ENCODE results near the gene SLC7A10. TPM values are rescaled to one million over a fixed set of nuclear protein-coding genes. Genes with fewer than 3 reads are reported as not detected.

The SLC7A10 gene
- total RNA-seq, 1 experiment from 2014 or later, result not detected

DNA sequence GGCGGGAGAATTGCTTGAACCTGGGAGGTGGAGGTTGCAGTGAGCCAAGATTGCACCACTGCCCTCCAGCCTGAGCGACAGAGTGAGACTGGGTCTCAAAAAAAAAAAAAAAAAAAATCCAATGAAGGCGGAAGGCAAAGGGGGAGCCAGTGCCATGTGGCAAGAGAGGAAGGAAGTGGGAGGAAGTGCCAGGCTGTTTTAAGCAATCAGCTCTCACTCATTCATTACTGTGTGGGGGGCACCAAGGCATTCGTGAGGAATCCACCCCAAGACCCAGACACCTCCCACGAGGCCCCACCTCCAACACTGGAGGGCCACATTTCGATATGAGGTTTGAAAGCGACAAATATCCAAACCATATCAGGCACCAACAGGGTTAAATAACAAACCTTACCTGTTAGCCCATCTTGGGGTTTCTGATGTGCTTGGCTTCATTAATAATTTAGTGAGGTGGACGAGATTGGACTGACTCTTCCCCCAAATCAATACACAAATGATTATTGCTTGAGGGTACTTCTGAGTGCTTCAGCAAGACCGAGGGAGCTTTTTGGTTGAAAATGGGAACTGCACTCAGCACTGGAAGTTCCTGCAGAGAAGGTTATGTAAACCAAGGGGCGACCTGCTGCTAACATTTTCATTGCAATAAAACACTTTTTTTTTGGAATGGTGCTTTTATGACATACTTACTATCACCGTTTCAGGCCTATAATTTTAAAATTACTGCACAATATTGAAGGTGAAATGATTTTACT, 39.0 kb downstream of the SLC7A10 start:
- no peaks in the 10 kb centered on the region for H3K9me3 Mint-ChIP-seq (ENCODE audit: unreplicated experiment)
- ChIA-PET POLR2A (no interaction called here), CTCF (interaction anchor here (0.5 to 2.8 kb wide), 2 partner anchors 21 to 42 kb away, joined by 3 to 9 read pairs; no protein-coding TSS in a partner anchor)
- no peak overlapping the region for H3K27ac Mint-ChIP-seq (ENCODE audit: low read depth, unreplicated experiment)
- no TSS peak for BruUV-seq (replicated peaks)
- H3K4me3 Mint-ChIP-seq (ENCODE audit: unreplicated experiment), result no peak overlapping the region
- H3K27me3 Mint-ChIP-seq (ENCODE audit: insufficient read depth, unreplicated experiment), result peaks cover 14% of the 10 kb centered on the region
- TF ChIP-seq, protein P1, sequence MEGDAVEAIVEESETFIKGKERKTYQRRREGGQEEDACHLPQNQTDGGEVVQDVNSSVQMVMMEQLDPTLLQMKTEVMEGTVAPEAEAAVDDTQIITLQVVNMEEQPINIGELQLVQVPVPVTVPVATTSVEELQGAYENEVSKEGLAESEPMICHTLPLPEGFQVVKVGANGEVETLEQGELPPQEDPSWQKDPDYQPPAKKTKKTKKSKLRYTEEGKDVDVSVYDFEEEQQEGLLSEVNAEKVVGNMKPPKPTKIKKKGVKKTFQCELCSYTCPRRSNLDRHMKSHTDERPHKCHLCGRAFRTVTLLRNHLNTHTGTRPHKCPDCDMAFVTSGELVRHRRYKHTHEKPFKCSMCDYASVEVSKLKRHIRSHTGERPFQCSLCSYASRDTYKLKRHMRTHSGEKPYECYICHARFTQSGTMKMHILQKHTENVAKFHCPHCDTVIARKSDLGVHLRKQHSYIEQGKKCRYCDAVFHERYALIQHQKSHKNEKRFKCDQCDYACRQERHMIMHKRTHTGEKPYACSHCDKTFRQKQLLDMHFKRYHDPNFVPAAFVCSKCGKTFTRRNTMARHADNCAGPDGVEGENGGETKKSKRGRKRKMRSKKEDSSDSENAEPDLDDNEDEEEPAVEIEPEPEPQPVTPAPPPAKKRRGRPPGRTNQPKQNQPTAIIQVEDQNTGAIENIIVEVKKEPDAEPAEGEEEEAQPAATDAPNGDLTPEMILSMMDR (IDR thresholded peaks at IDR 0.05; ENCODE audit: unreplicated experiment), result no peak
- H3K4me1 Mint-ChIP-seq (ENCODE audit: insufficient read depth, unreplicated experiment), result no peaks in the 10 kb centered on the region
- intact Hi-C loops (cut with micrococcal nuclease), result no loop called here
- peaks cover 4% of the 10 kb centered on the region for H3K36me3 Mint-ChIP-seq (ENCODE audit: insufficient read depth, unreplicated experiment)
- no peak for DNase-seq (ENCODE audit: unreplicated experiment)

- no TSS peak for BruUV-seq (replicated peaks)
- peak overlapping the region; percentile 66 for H3K27ac Mint-ChIP-seq (ENCODE audit: low read depth, unreplicated experiment)
- no peaks in the 10 kb centered on the region for H3K9me3 Mint-ChIP-seq (ENCODE audit: unreplicated experiment)
Measured at GRCh38 chr19:33177417-33177979, 48.2 kb downstream of the SLC7A10 start.

GRCh38 chr19:33176670-33177416, 48.8 kb downstream of the SLC7A10 start:
- Mint-ChIP-seq H3K36me3 (ENCODE audit: insufficient read depth, unreplicated experiment) (peaks cover 12% of the 10 kb centered on the region), H3K27me3 (ENCODE audit: insufficient read depth, unreplicated experiment) (no peaks in the 10 kb centered on the region), H3K4me1 (ENCODE audit: insufficient read depth, unreplicated experiment) (peaks cover 9% of the 10 kb centered on the region), H3K4me3 (ENCODE audit: unreplicated experiment) (peak overlapping the region; percentile 93), H3K27ac (ENCODE audit: low read depth, unreplicated experiment) (peak overlapping the region; percentile 66), H3K9me3 (ENCODE audit: unreplicated experiment) (no peaks in the 10 kb centered on the region)
- ChIA-PET POLR2A (interaction anchor here (0.6 to 3.7 kb wide), 24 partner anchors 9 to 771 kb away, joined by 3 to 18 read pairs (median 5); partner anchors contain the start of genes CEBPG, CEP89, FAAP24 and GPATCH1), CTCF (interaction anchor here (0.6 to 2.6 kb wide), 29 partner anchors 9 to 594 kb away, joined by 3 to 17 read pairs (median 4); no protein-coding TSS in a partner anchor)
- peak; percentile 99 for DNase-seq (ENCODE audit: unreplicated experiment)
- TSS peak; percentile 99 for BruUV-seq (replicated peaks)
- intact Hi-C loops (cut with micrococcal nuclease), result loop anchor here (2.0 kb wide), 2 partner anchors 32 to 50 kb away; no protein-coding TSS in a partner anchor
- TF ChIP-seq, protein P1 (IDR thresholded peaks at IDR 0.05; ENCODE audit: unreplicated experiment), result no peak

More at GRCh38 chr19:33177417-33177979, 48.2 kb downstream of the SLC7A10 start:
- TF ChIP-seq, protein P1 (IDR thresholded peaks at IDR 0.05; ENCODE audit: unreplicated experiment), result peak; percentile 42
- ChIA-PET CTCF (interaction anchor here (0.7 to 2.6 kb wide), 17 partner anchors 10 to 229 kb away, joined by 3 to 17 read pairs (median 4); no protein-coding TSS in a partner anchor), POLR2A (interaction anchor here (0.6 to 3.7 kb wide), 18 partner anchors 13 to 770 kb away, joined by 3 to 18 read pairs (median 5); partner anchors contain the start of genes CEBPG, CEP89, FAAP24 and KCTD15)
- Mint-ChIP-seq H3K4me3 (ENCODE audit: unreplicated experiment) (peak overlapping the region; percentile 93), H3K27me3 (ENCODE audit: insufficient read depth, unreplicated experiment) (no peaks in the 10 kb centered on the region), H3K36me3 (ENCODE audit: insufficient read depth, unreplicated experiment) (peaks cover 12% of the 10 kb centered on the region), H3K4me1 (ENCODE audit: insufficient read depth, unreplicated experiment) (peaks cover 3% of the 10 kb centered on the region)
- peak; percentile 62 for DNase-seq (ENCODE audit: unreplicated experiment)
- intact Hi-C loops (cut with micrococcal nuclease), result loop anchor here (2.0 kb wide), 2 partner anchors 33 to 51 kb away; no protein-coding TSS in a partner anchor
